Large intestine (tissue), 3 donors: Measurements from ENCODE around the gene SH2D7. TPM values are rescaled to one million over a fixed set of nuclear protein-coding genes. Genes with fewer than 3 reads are reported as not detected.

Experiments used
- DNase-seq, 2 donors: peaks; one replicate each; pipeline versions ENCODE4 v3.0.0 to v3.0.0-alpha.2; 2013
- H3K27ac ChIP-seq: one replicate; pipeline ENCODE4 v1.5.1; 2013; ENCODE audit warnings: low read length
- H3K27me3 ChIP-seq: 2 replicates; pipeline ENCODE4 v1.6.1; 2013; ENCODE audit warnings: low read length; ENCODE audit not compliant: control insufficient read depth, insufficient read depth
- H3K36me3 ChIP-seq: 2 replicates; pipeline ENCODE4 v1.6.1; 2013; ENCODE audit warnings: low read length; ENCODE audit not compliant: control insufficient read depth, insufficient read depth
- H3K4me1 ChIP-seq: one replicate; pipeline ENCODE4 v1.6.1; 2013; ENCODE audit warnings: low read length; ENCODE audit not compliant: control insufficient read depth, insufficient read depth
- H3K4me3 ChIP-seq: one replicate; pipeline ENCODE4 v1.5.1; 2013; ENCODE audit warnings: low read length
- H3K9me3 ChIP-seq: one replicate; pipeline ENCODE4 v1.6.1; 2013; ENCODE audit warnings: mild to moderate bottlenecking, low read depth, low read length, moderate library complexity; ENCODE audit not compliant: control insufficient read depth
- WGBS: methylation state at CpG from one replicate; pipeline ENCODE4 v1.1.5; 2013; ENCODE audit warnings: low lambda C conversion rate; ENCODE audit not compliant: insufficient coverage; 5-methylcytosine and 5-hydroxymethylcytosine counted together
- polyA plus RNA-seq: library from polyadenylated mRNA; unstranded; fragments of 120-200 nt; gene quantifications from one replicate; pipeline ENCODE4 v1.2.1, GENCODE V29; 2013

The SH2D7 gene
- polyA plus RNA-seq, 1 donor, result 2.6 TPM

- H3K9me3 ChIP-seq, result no peaks in the 10 kb centered on the region
- H3K27me3 ChIP-seq, result no peaks in the 10 kb centered on the region
- DNase-seq, result no peak
- peak overlapping the region; percentile 17 for H3K27ac ChIP-seq
- H3K4me3 ChIP-seq, result no peak overlapping the region
- peaks cover 36% of the 10 kb centered on the region for H3K36me3 ChIP-seq
- 93% methylated on average over 3 of the region's 12 CpGs for WGBS
- H3K4me1 ChIP-seq, result peaks cover 21% of the 10 kb centered on the region
These were observed 12.5 kb downstream of the SH2D7 start for GRCh38 chr15:78104566-78105475.

DNA sequence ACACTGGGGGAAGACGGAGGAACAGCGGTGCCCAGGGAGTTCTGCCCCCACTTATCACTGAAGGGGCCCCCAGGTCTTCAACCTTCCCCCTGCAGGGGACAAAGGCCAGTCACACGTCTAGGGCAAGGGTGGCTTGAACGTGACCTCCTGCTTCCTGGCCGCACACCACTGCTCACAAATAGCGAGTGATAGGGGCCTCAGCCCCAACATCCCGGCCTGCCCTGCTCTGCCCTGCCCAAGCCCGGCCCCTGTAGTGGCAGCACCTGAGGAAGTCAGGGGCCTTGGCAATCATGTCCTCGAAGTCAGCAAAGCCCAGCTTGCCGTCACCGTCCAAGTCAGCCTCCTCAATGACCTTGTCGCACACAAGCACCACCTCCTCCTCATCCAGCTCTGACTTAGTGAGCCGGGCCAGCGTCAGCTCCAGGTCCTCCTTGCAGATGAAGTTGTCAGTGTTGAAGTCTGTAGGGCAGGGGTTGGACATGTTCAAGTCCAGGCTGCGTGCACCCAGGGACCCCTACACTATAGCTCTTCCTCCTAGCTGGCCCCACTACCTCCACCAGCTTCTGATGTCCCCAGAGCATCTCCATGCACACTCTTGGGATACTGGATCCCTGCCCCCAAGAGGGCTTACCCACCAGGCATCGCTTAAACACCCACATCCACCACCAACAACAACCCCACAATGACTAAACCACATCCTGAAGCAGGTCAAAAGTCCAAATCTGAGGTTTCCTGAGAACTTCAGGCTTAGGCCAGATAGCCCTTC lies 13.3 kb downstream of the SH2D7 start:
- WGBS, result no CpG with 5 or more reads among the region's 16 CpGs
- Histone ChIP-seq H3K9me3 (no peaks in the 10 kb centered on the region), H3K36me3 (peaks cover 39% of the 10 kb centered on the region), H3K27me3 (no peaks in the 10 kb centered on the region), H3K27ac (peak overlapping the region; percentile 17), H3K4me3 (no peak overlapping the region), H3K4me1 (peaks cover 21% of the 10 kb centered on the region)
- DNase-seq, result peak; percentile 64 to 88

GRCh38 chr15:78107471-78107870 lies 15.1 kb downstream of the SH2D7 start:
- H3K27me3 ChIP-seq, result no peaks in the 10 kb centered on the region
- DNase-seq, result no peak
- H3K27ac ChIP-seq, result no peak overlapping the region
- no CpG with 5 or more reads among the region's 8 CpGs for WGBS
- H3K4me1 ChIP-seq, result peaks cover 21% of the 10 kb centered on the region
- no peaks in the 10 kb centered on the region for H3K9me3 ChIP-seq
- H3K36me3 ChIP-seq, result peaks cover 44% of the 10 kb centered on the region
- no peak overlapping the region for H3K4me3 ChIP-seq

- DNase-seq, result peak; percentile 72 to 73
- no peaks in the 10 kb centered on the region for H3K27me3 ChIP-seq
- no peak overlapping the region for H3K4me3 ChIP-seq
- peaks cover 42% of the 10 kb centered on the region for H3K36me3 ChIP-seq
- WGBS, result no CpG with 5 or more reads among the region's 11 CpGs
- H3K4me1 ChIP-seq, result peaks cover 21% of the 10 kb centered on the region
- H3K9me3 ChIP-seq, result no peaks in the 10 kb centered on the region
- H3K27ac ChIP-seq, result no peak overlapping the region
These were observed 16.1 kb downstream of the SH2D7 start for GRCh38 chr15:78108300-78109084.

DNA sequence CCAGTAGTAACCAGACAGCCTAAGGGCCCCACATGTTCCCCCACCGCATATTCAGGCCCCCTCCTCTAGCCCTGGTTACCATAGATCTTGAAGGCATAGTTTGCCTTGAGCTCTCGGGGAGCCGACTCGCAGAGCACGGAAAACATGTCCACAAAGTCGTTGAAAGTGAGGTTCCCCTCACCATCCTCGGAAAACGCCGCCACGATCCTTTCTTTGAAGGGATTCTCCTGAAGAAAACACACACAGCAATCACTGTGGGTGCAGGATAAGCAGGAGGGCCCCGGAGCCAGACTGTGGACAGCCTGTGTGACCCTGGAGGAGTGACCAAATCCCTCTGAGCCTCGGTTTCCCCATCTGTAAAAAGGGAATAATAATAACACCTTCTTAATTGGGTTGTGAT lies 16.8 kb downstream of the SH2D7 start:
- no peak for DNase-seq
- no peaks in the 10 kb centered on the region for H3K27me3 ChIP-seq
- H3K27ac ChIP-seq, result no peak overlapping the region
- H3K4me3 ChIP-seq, result no peak overlapping the region
- peaks cover 37% of the 10 kb centered on the region for H3K36me3 ChIP-seq
- no peaks in the 10 kb centered on the region for H3K9me3 ChIP-seq
- no CpG with 5 or more reads among the region's 12 CpGs for WGBS
- H3K4me1 ChIP-seq, result peaks cover 21% of the 10 kb centered on the region

- no peaks in the 10 kb centered on the region for H3K9me3 ChIP-seq
- no peaks in the 10 kb centered on the region for H3K27me3 ChIP-seq
- DNase-seq, result no peak
- H3K27ac ChIP-seq, result no peak overlapping the region
- H3K36me3 ChIP-seq, result peaks cover 31% of the 10 kb centered on the region
- no CpG with 5 or more reads among the region's 6 CpGs for WGBS
- H3K4me1 ChIP-seq, result peaks cover 15% of the 10 kb centered on the region
- no peak overlapping the region for H3K4me3 ChIP-seq
These were observed 17.7 kb downstream of the SH2D7 start for GRCh38 chr15:78110096-78110495.

DNA sequence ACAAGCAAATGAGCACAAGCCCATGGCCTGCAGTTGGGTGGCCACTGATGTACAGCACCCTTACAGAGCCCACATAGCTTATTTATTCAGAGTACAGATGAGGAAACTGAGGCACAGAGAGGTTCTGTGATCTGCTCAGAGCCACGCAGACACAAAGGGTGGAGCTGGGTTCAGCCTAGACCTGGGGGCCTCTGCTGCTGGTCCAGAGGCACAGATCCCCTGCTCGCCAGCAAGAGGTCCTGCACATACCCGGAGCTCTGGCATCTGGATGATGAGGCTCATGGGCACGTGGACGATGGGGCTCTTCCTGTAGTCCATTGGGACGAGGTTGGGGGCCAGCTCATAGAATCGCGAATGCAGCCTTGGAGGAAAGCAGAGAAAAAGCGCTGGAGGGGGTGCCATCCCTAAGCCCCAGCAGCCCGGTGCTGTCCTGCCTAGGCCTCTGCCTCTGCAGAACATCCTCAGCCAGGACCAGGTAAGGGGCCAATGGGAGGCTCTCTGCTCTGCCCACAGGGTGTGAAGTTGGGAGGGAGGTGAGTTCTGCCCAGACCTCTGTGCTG lies 18.6 kb downstream of the SH2D7 start:
- Histone ChIP-seq H3K27me3 (no peaks in the 10 kb centered on the region), H3K36me3 (peaks cover 27% of the 10 kb centered on the region), H3K9me3 (no peaks in the 10 kb centered on the region), H3K4me1 (peaks cover 6% of the 10 kb centered on the region), H3K27ac (no peak overlapping the region), H3K4me3 (no peak overlapping the region)
- DNase-seq, result no peak
- WGBS, result no CpG with 5 or more reads among the region's 10 CpGs

DNA sequence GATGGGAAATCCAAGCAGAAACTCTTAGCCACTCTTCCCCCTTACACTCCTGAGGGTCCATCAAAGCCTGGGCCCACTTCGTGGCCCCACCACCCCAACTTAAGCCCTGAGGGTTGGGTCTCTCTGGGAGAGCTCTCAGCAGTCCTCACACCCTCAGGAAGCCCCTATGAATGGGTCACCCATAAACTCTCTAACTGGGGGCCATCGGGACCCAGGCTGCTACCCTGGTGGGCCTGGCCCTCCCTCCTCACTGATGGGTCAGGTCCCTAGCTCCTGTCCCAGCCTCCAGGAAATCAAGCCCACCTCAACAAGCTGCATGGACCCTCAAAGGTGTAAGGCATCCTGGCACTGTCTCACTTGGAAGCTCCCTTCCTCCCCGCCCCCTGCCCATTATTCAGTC lies 19.4 kb downstream of the SH2D7 start:
- Histone ChIP-seq H3K9me3 (no peaks in the 10 kb centered on the region), H3K27ac (no peak overlapping the region), H3K4me1 (no peaks in the 10 kb centered on the region), H3K36me3 (peaks cover 23% of the 10 kb centered on the region), H3K4me3 (no peak overlapping the region), H3K27me3 (no peaks in the 10 kb centered on the region)
- DNase-seq, result no peak
- WGBS, result no CpG with 5 or more reads among the region's 3 CpGs

GRCh38 chr15:78112551-78112950 lies 20.2 kb downstream of the SH2D7 start:
- DNase-seq, result no peak
- H3K4me3 ChIP-seq, result no peak overlapping the region
- no peak overlapping the region for H3K27ac ChIP-seq
- H3K4me1 ChIP-seq, result no peaks in the 10 kb centered on the region
- WGBS, result no CpG with 5 or more reads among the region's 3 CpGs
- H3K27me3 ChIP-seq, result no peaks in the 10 kb centered on the region
- H3K9me3 ChIP-seq, result no peaks in the 10 kb centered on the region
- H3K36me3 ChIP-seq, result peaks cover 18% of the 10 kb centered on the region

- no peaks in the 10 kb centered on the region for H3K9me3 ChIP-seq
- H3K4me1 ChIP-seq, result no peaks in the 10 kb centered on the region
- WGBS, result no CpG with 5 or more reads among the region's 5 CpGs
- DNase-seq, result no peak
- peaks cover 25% of the 10 kb centered on the region for H3K36me3 ChIP-seq
- H3K4me3 ChIP-seq, result no peak overlapping the region
- no peaks in the 10 kb centered on the region for H3K27me3 ChIP-seq
- H3K27ac ChIP-seq, result no peak overlapping the region
These were observed 28.2 kb downstream of the SH2D7 start for GRCh38 chr15:78120523-78120922.
